A673 (cell line): ENCODE results near the gene PLEKHA6.

Experiments used
- EZH2 ChIP-seq: fragments of 200-600 bp; sonication (generic); IDR thresholded peaks from 2 replicates; pipeline ENCODE4 v1.6.1; 2017; ENCODE audit warnings: borderline replicate concordance, low read depth, mild to moderate bottlenecking, mixed read lengths, antibody characterized with exemption, low read length; ENCODE audit not compliant: poor library complexity, severe bottlenecking
- TF ChIP-seq, protein P1 (sequence below): fragments of 300-800, 200-600 bp; sonication (generic); conservative IDR thresholded peaks from 2 replicates; pipeline ENCODE4 v1.5.1; 2017; ENCODE audit warnings: low read depth, mild to moderate bottlenecking, antibody characterized with exemption, low read length, moderate library complexity, mixed read lengths

DNA sequence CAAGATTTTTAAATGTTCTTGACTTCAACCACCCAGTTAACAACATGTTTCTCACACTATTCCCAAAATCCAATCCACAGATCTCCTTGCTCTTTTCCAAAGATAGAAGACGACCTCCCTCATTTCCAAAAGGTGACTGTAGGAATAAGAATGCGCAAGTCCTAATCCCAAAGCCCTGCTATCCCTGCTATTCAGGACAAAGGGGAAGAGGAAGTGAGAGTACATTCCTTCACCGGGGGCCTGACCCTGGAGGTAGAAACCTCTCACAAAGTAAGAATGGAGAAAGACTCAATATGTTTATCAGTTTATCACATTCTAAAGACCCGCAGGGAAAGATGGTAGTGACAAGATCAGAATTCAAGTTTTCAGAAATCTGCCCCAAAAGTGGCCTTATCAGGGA is 55.7 kb downstream of the PLEKHA6 start:
- TF ChIP-seq, protein P1, sequence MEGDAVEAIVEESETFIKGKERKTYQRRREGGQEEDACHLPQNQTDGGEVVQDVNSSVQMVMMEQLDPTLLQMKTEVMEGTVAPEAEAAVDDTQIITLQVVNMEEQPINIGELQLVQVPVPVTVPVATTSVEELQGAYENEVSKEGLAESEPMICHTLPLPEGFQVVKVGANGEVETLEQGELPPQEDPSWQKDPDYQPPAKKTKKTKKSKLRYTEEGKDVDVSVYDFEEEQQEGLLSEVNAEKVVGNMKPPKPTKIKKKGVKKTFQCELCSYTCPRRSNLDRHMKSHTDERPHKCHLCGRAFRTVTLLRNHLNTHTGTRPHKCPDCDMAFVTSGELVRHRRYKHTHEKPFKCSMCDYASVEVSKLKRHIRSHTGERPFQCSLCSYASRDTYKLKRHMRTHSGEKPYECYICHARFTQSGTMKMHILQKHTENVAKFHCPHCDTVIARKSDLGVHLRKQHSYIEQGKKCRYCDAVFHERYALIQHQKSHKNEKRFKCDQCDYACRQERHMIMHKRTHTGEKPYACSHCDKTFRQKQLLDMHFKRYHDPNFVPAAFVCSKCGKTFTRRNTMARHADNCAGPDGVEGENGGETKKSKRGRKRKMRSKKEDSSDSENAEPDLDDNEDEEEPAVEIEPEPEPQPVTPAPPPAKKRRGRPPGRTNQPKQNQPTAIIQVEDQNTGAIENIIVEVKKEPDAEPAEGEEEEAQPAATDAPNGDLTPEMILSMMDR: no peak
- no peak for TF ChIP-seq EZH2
